Measurements from ENCODE around the gene ITGB6. TPM values are rescaled to one million over a fixed set of nuclear protein-coding genes. Genes with fewer than 3 reads are reported as not detected.

The ITGB6 gene
- total and polyA plus RNA-seq, 10 of the 15 experiments (the other 5 are each of a cell fraction or from before 2014, with no cell fraction given) = 0.04 TPM; not detected in 9

DNA sequence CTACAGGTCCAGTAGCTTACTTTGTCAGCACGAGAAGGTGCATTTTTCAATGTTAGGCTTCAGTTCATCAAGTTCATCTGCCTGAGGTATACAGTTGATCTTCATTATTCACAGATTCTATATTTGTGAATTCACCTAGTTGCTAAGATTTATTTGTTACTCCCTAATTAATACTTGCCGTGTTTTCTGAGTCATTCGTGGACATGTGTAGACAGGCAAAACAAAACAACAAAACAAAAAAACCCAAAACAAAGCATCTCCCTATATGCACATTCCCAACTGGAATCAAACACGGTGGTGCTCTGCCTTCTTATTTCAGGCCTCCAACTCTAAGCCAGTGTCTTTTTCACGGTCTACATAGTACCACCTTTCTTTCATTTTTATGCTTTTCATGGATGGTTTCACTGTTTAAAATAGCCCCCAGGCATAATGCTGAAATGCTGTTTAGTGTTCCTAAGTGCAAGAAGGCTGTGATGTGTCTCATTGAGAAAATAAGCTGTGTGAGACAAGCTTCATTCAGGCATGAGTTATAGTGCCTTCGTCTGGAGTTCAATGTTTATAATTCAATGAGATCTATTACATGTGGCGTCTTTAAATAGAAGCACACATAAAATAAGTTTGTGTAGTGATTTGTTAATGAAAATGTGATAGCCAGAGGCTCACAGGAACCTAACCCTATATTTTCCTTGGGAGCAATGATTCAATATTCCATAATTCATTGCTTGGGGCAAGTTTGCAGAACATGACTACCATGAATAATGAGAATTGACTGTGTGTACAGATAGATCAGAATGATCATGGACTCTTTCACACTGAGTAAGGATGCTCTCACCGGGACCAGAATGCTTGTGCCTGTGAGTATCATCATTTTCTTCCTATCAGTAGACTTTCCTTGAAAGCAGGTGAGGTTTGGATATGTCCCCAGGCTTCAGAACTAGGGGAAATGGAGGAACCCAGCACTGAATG, 24.6 kb downstream of the ITGB6 start:
- WGBS (ENCODE audit: insufficient coverage, insufficient replicate concordance, low lambda C conversion rate, missing lambda C conversion rate) = 19% methylated on average over 8 of the region's 8 CpGs
- Histone ChIP-seq H3K4me3 (no peak overlapping the region), H3K27ac (ENCODE audit: control insufficient read depth, insufficient read depth) (no peak overlapping the region), H3K79me2 (ENCODE audit: control insufficient read depth, insufficient read depth, low read length) (no peaks in the 10 kb centered on the region), H4K20me1 (ENCODE audit: control insufficient read depth, insufficient read depth) (no peaks in the 10 kb centered on the region), H2AFZ (ENCODE audit: control insufficient read depth, low read depth, low read length) (no peak overlapping the region), H3K9me3 (replicated peaks; ENCODE audit: control insufficient read depth, insufficient read depth, low read length) (no peaks in the 10 kb centered on the region), H3K27me3 (replicated peaks in 1 of 2; ENCODE audit: control insufficient read depth in 2 of 2, insufficient read depth in 2 of 2, low read length in 1 of 2) (no peaks in the 10 kb centered on the region; a peak in 1 of 4 replicates), H3K4me1 (ENCODE audit: control insufficient read depth, insufficient read depth, low read length) (no peaks in the 10 kb centered on the region), H3K36me3 (ENCODE audit: control insufficient read depth in 2 of 2, insufficient read depth in 2 of 2, low read length in 1 of 2) (no peaks in the 10 kb centered on the region), H3K4me2 (ENCODE audit: control insufficient read depth, insufficient read depth) (no peak overlapping the region), H3K9ac (ENCODE audit: control insufficient read depth, insufficient read depth, low read length) (no peak overlapping the region)
- intact Hi-C loops (cut with micrococcal nuclease; ENCODE audit: unreplicated experiment) = no loop called here
- TF ChIP-seq TBL1XR1 (IDR thresholded peaks at IDR 0.05; ENCODE audit: low read depth, low read length) = no peak
- SMC1A ChIA-PET (ENCODE audit: uncharacterized antibody, unreplicated experiment) = interaction anchor here (1.4 kb wide), 1 partner anchor 17 kb away, joined by 4 read pairs; no protein-coding TSS in a partner anchor
- CTCF ChIA-PET = interaction anchor here (1.0 kb wide), 1 partner anchor 35 kb away, joined by 3 read pairs; no protein-coding TSS in a partner anchor
- in situ Hi-C loops (cut with MboI) = no loop called here
- no TSS peak for BruUV-seq (replicated peaks)
- RAD21 ChIA-PET (ENCODE audit: unreplicated experiment) = no interaction called here
- DNase-seq (ENCODE audit: low read depth, low spot score) (no peak), ATAC-seq (no peak), FAIRE-seq (no peak)
- POLR2A ChIA-PET = no interaction called here

DNA sequence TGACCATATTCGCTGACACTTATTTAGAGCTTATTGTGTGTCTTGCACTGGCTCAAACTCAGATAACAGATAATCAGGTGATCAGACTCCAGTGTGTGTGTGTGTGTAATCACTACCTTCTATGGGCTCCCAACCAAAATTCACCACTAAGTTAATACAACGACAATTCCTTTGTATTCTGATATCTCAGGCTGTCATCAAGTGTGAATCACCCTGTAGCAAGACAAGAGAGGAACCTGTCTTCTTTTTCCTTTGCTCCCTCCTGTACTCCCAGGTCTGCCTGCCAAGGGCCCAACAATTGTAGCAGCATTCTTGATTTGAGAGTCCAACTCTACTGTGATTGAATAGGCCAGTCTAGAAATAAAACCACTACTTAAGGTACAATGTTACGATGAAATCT, 25.8 kb downstream of the ITGB6 start:
- no peak for DNase-seq (ENCODE audit: low read depth, low spot score)
- no peaks in the 10 kb centered on the region for H3K9me3 ChIP-seq (replicated peaks; ENCODE audit: control insufficient read depth, insufficient read depth, low read length)
- 35% methylated on average over 3 of the region's 3 CpGs for WGBS (ENCODE audit: insufficient coverage, insufficient replicate concordance, low lambda C conversion rate, missing lambda C conversion rate)
- no peaks in the 10 kb centered on the region; a peak in 1 of 4 replicates for H3K27me3 ChIP-seq (replicated peaks in 1 of 2; ENCODE audit: control insufficient read depth in 2 of 2, insufficient read depth in 2 of 2, low read length in 1 of 2)
- SMC1A ChIA-PET (ENCODE audit: uncharacterized antibody, unreplicated experiment) = interaction anchor here (1.2 to 1.4 kb wide), 2 partner anchors 11 to 18 kb away, joined by 4 read pairs; no protein-coding TSS in a partner anchor
- no peak for FAIRE-seq
- H3K4me3 ChIP-seq = no peak overlapping the region
- no peak overlapping the region for H3K4me2 ChIP-seq (ENCODE audit: control insufficient read depth, insufficient read depth)
- no peak overlapping the region for H3K9ac ChIP-seq (ENCODE audit: control insufficient read depth, insufficient read depth, low read length)
- RAD21 ChIA-PET (ENCODE audit: unreplicated experiment) = no interaction called here
- BruUV-seq (replicated peaks) = no TSS peak
- CTCF ChIA-PET = interaction anchor here (1.2 kb wide), 2 partner anchors 20 to 64 kb away, joined by 4 to 8 read pairs; no protein-coding TSS in a partner anchor
- intact Hi-C loops (cut with micrococcal nuclease; ENCODE audit: unreplicated experiment) = no loop called here
- H3K79me2 ChIP-seq (ENCODE audit: control insufficient read depth, insufficient read depth, low read length) = no peaks in the 10 kb centered on the region
- in situ Hi-C loops (cut with MboI) = no loop called here
- H3K27ac ChIP-seq (ENCODE audit: control insufficient read depth, insufficient read depth) = no peak overlapping the region
- no peak for ATAC-seq
- no peaks in the 10 kb centered on the region for H3K36me3 ChIP-seq (ENCODE audit: control insufficient read depth in 2 of 2, insufficient read depth in 2 of 2, low read length in 1 of 2)
- no peaks in the 10 kb centered on the region for H4K20me1 ChIP-seq (ENCODE audit: control insufficient read depth, insufficient read depth)
- H3K4me1 ChIP-seq (ENCODE audit: control insufficient read depth, insufficient read depth, low read length) = no peaks in the 10 kb centered on the region
- POLR2A ChIA-PET = no interaction called here
- H2AFZ ChIP-seq (ENCODE audit: control insufficient read depth, low read depth, low read length) = no peak overlapping the region
- TF ChIP-seq, protein P1, sequence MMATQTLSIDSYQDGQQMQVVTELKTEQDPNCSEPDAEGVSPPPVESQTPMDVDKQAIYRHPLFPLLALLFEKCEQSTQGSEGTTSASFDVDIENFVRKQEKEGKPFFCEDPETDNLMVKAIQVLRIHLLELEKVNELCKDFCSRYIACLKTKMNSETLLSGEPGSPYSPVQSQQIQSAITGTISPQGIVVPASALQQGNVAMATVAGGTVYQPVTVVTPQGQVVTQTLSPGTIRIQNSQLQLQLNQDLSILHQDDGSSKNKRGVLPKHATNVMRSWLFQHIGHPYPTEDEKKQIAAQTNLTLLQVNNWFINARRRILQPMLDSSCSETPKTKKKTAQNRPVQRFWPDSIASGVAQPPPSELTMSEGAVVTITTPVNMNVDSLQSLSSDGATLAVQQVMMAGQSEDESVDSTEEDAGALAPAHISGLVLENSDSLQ (IDR thresholded peaks at IDR 0.05) = no peak
- TF ChIP-seq ZNF207 (IDR thresholded peaks at IDR 0.05; ENCODE audit: borderline replicate concordance) (no peak), TARDBP (IDR thresholded peaks at IDR 0.05; ENCODE audit: borderline replicate concordance) (no peak), MTA2 (IDR thresholded peaks at IDR 0.05; ENCODE audit: low read depth) (no peak), TCF3 (IDR thresholded peaks at IDR 0.05; ENCODE audit: borderline replicate concordance, insufficient read depth, low read depth, low read length) (no peak), MEF2B (IDR thresholded peaks at IDR 0.05; ENCODE audit: partially characterized antibody, poor library complexity, severe bottlenecking) (no peak), ZSCAN29 (IDR thresholded peaks at IDR 0.05) (no peak), KDM1A (IDR thresholded peaks at IDR 0.05; ENCODE audit: borderline replicate concordance) (no peak), CBX3 (IDR thresholded peaks at IDR 0.05; ENCODE audit: borderline replicate concordance, low read depth) (no peak), CEBPB (IDR thresholded peaks at IDR 0.05; ENCODE audit: borderline replicate concordance in 1 of 2, low read depth in 2 of 2, low read length in 2 of 2) (no peak), JUND (IDR thresholded peaks at IDR 0.05; ENCODE audit: low read depth, low read length) (no peak), TCF12 (IDR thresholded peaks at IDR 0.05; ENCODE audit: low read depth, low read length) (no peak), ASH2L (IDR thresholded peaks at IDR 0.05; ENCODE audit: borderline replicate concordance, low read depth) (no peak), ESRRA (IDR thresholded peaks at IDR 0.05; ENCODE audit: low read length) (no peak), POLR2AphosphoS2 (IDR thresholded peaks at IDR 0.05; ENCODE audit: low read depth, low read length) (no peak)

All from GM12878 (cell line).